T-helper 1 cell (primary cell): ENCODE data around the gene RASSF7.

Experiments used
- DNase-seq, 5 donors: peaks; one replicate each; pipeline ENCODE4 v3.0.0-alpha.2; 2012 to 2020

Gene RASSF7

GRCh38 chr11:611001-611996, 50.5 kb downstream of the RASSF7 start:
- DNase-seq, result no peak

- peak in 2 of 5 donors; percentile 13 to 39 for DNase-seq
These were observed 51.6 kb downstream of the RASSF7 start for GRCh38 chr11:612201-612960.

- DNase-seq, result peak in 1 of 5 donors; percentile 18
These were observed 52.2 kb downstream of the RASSF7 start for GRCh38 chr11:612961-613300.

- DNase-seq, result peak; percentile 80 to 87 (median 83)
These were observed 52.7 kb downstream of the RASSF7 start for GRCh38 chr11:613369-613968.
